Breast epithelium (tissue), 3 donors: ENCODE data around the gene BBX.

Source experiments
- POLR2A ChIP-seq: fragments of 450-650 bp; IDR thresholded peaks from one replicate; pipeline ENCODE4 v1.6.1; 2016; ENCODE audit warnings: antibody characterized with exemption, mild to moderate bottlenecking, moderate library complexity
- POLR2AphosphoS5 ChIP-seq, 3 donors: sonication (generic); formaldehyde crosslinking; IDR thresholded peaks; one replicate each; pipeline ENCODE4 v1.6.1; 2017; ENCODE audit warnings: antibody characterized with exemption in 3 of 3
- TF ChIP-seq, protein P1 (sequence below), 3 donors: fragments of 450-650 bp; IDR thresholded peaks; one replicate each; pipeline ENCODE4 v1.5.1; 2016 to 2017; ENCODE audit warnings: antibody characterized with exemption in 3 of 3, mild to moderate bottlenecking in 3 of 3, moderate library complexity in 3 of 3

DNA sequence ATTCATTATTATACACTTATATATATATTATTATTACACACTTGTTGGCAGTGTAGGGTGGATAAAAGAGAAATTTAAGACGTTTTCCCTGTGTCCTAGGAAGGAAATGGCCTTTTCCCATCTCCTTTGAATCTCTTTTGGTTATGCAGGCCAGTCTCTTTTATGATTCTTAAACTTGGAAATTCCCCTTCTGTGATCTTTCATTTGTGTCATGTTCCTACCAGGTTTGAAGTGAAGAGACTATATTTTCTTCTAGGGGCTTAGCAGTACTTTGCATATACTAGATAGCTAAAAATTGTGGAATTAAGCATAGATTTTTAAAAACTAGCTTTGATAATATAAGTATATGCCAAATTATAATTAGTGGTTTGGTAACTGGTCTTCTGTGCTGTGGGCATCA is 58.5 kb downstream of the BBX start:
- TF ChIP-seq, protein P1, sequence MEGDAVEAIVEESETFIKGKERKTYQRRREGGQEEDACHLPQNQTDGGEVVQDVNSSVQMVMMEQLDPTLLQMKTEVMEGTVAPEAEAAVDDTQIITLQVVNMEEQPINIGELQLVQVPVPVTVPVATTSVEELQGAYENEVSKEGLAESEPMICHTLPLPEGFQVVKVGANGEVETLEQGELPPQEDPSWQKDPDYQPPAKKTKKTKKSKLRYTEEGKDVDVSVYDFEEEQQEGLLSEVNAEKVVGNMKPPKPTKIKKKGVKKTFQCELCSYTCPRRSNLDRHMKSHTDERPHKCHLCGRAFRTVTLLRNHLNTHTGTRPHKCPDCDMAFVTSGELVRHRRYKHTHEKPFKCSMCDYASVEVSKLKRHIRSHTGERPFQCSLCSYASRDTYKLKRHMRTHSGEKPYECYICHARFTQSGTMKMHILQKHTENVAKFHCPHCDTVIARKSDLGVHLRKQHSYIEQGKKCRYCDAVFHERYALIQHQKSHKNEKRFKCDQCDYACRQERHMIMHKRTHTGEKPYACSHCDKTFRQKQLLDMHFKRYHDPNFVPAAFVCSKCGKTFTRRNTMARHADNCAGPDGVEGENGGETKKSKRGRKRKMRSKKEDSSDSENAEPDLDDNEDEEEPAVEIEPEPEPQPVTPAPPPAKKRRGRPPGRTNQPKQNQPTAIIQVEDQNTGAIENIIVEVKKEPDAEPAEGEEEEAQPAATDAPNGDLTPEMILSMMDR (IDR thresholded peaks at IDR 0.05): no peak
- TF ChIP-seq POLR2A: no peak
- no peak for TF ChIP-seq POLR2AphosphoS5 (IDR thresholded peaks at IDR 0.05)
